SK-N-SH treated with all-trans-retinoic acid at 6 μM for 48 hours (cell line): Measurements from ENCODE around the gene MB21D2.
A peak's percentile ranks its signal among the peaks of the same experiment; 100 is the strongest.

ENCODE experiments used
- ATAC-seq: fragments of 200-7000 bp; cut with Tn5 transposase; 3 replicates; pipeline ENCODE4 v1.9.1; 2020; ENCODE audit warnings: mild to moderate bottlenecking, moderate library complexity
- ARNTL ChIP-seq: fragments of 450-650 bp; formaldehyde crosslinking; IDR thresholded peaks from 2 replicates; pipeline ENCODE4 v1.5.0; 2020; ENCODE audit warnings: low read depth, mild to moderate bottlenecking, moderate library complexity, borderline replicate concordance
- BACH2 ChIP-seq: fragments of 250-450 bp; sonication (Bioruptor Pico); IDR thresholded peaks from 2 replicates; pipeline ENCODE4 v1.9.0; 2021; ENCODE audit warnings: mild to moderate bottlenecking, borderline replicate concordance
- CREB5 ChIP-seq: fragments of 250-450 bp; sonication (Bioruptor Pico); IDR thresholded peaks from 2 replicates; pipeline ENCODE4 v1.5.1; 2020; ENCODE audit warnings: low read depth, mild to moderate bottlenecking, moderate library complexity
- CSDC2 ChIP-seq: fragments of 250-450 bp; sonication (Bioruptor Pico); IDR thresholded peaks from 2 replicates; pipeline ENCODE4 v1.5.0; 2020; ENCODE audit warnings: mild to moderate bottlenecking, moderate library complexity
- ESRRG ChIP-seq: fragments of 250-450 bp; sonication (Bioruptor Pico); IDR thresholded peaks from 2 replicates; pipeline ENCODE4 v1.6.1; 2021; ENCODE audit warnings: mild to moderate bottlenecking
- GLIS3 ChIP-seq: fragments of 250-450 bp; sonication (Bioruptor Pico); IDR thresholded peaks from 2 replicates; pipeline ENCODE4 v1.5.0; 2020; ENCODE audit warnings: mild to moderate bottlenecking, moderate library complexity
- ISL1 ChIP-seq: fragments of 250-450 bp; sonication (Bioruptor Pico); IDR thresholded peaks from 2 replicates; pipeline ENCODE4 v2.1.2; 2022; ENCODE audit warnings: mild to moderate bottlenecking, moderate library complexity
- OSR1 ChIP-seq: fragments of 250-450 bp; sonication (Bioruptor Pico); IDR thresholded peaks from 2 replicates; pipeline ENCODE4 v1.8.0; 2022; ENCODE audit warnings: moderate library complexity, mild to moderate bottlenecking, inconsistent platforms
- RARB ChIP-seq: fragments of 250-450 bp; sonication (Bioruptor Pico); IDR thresholded peaks from 2 replicates; pipeline ENCODE4 v1.8.0; 2021; ENCODE audit warnings: mild to moderate bottlenecking, moderate library complexity
- SNAI2 ChIP-seq: fragments of 250-450 bp; sonication (Bioruptor Pico); IDR thresholded peaks from 2 replicates; pipeline ENCODE4 v1.5.0; 2020; ENCODE audit warnings: mild to moderate bottlenecking, moderate library complexity
- TCF4 ChIP-seq: fragments of 250-450 bp; sonication (Bioruptor Pico); IDR thresholded peaks from 2 replicates; pipeline ENCODE4 v1.8.0; 2021; ENCODE audit warnings: mild to moderate bottlenecking, moderate library complexity, borderline replicate concordance
- ZC3H10 ChIP-seq: fragments of 250-450 bp; sonication (Bioruptor Pico); IDR thresholded peaks from 2 replicates; pipeline ENCODE4 v1.5.1; 2021; ENCODE audit warnings: mild to moderate bottlenecking, moderate library complexity
- ZFP3 ChIP-seq: fragments of 250-450 bp; sonication (Bioruptor Pico); IDR thresholded peaks from 2 replicates; pipeline ENCODE4 v1.5.0; 2020; ENCODE audit warnings: mild to moderate bottlenecking, moderate library complexity
- ZNF565 ChIP-seq: fragments of 450-650 bp; formaldehyde crosslinking; conservative IDR thresholded peaks from 2 replicates; pipeline ENCODE4 v1.5.0; 2020; ENCODE audit warnings: low read depth, mild to moderate bottlenecking, moderate library complexity
- ZNF70 ChIP-seq: fragments of 450-650 bp; formaldehyde crosslinking; IDR thresholded peaks from 2 replicates; pipeline ENCODE4 v1.5.0; 2020; ENCODE audit warnings: mild to moderate bottlenecking, moderate library complexity
- ZNF8 ChIP-seq: fragments of 450-650 bp; formaldehyde crosslinking; IDR thresholded peaks from 2 replicates; pipeline ENCODE4 v1.5.0; 2020; ENCODE audit warnings: mild to moderate bottlenecking, moderate library complexity
- TF ChIP-seq, protein P1 (sequence below): fragments of 250-450 bp; sonication (Bioruptor Pico); IDR thresholded peaks from 2 replicates; pipeline ENCODE4 v1.5.0; 2020; ENCODE audit warnings: mild to moderate bottlenecking, moderate library complexity
- TF ChIP-seq, protein P2 (sequence below): fragments of 250-450 bp; sonication (Bioruptor Pico); IDR thresholded peaks from 2 replicates; pipeline ENCODE4 v1.8.0; 2020; ENCODE audit warnings: mild to moderate bottlenecking, moderate library complexity, borderline replicate concordance
- TF ChIP-seq, protein P3 (sequence below): fragments of 250-450 bp; sonication (Bioruptor Pico); IDR thresholded peaks from 2 replicates; pipeline ENCODE4 v1.8.0; 2021; ENCODE audit warnings: low read depth, mild to moderate bottlenecking, moderate library complexity, borderline replicate concordance
- TF ChIP-seq, protein P4 (sequence below): fragments of 250-450 bp; sonication (Bioruptor Pico); IDR thresholded peaks from 2 replicates; pipeline ENCODE4 v1.5.1; 2021; ENCODE audit warnings: mild to moderate bottlenecking, moderate library complexity

Gene MB21D2

GRCh38 chr3:192819001-192819569 lies 98.6 kb downstream of the MB21D2 start (continued):
- TF ChIP-seq, protein P1, sequence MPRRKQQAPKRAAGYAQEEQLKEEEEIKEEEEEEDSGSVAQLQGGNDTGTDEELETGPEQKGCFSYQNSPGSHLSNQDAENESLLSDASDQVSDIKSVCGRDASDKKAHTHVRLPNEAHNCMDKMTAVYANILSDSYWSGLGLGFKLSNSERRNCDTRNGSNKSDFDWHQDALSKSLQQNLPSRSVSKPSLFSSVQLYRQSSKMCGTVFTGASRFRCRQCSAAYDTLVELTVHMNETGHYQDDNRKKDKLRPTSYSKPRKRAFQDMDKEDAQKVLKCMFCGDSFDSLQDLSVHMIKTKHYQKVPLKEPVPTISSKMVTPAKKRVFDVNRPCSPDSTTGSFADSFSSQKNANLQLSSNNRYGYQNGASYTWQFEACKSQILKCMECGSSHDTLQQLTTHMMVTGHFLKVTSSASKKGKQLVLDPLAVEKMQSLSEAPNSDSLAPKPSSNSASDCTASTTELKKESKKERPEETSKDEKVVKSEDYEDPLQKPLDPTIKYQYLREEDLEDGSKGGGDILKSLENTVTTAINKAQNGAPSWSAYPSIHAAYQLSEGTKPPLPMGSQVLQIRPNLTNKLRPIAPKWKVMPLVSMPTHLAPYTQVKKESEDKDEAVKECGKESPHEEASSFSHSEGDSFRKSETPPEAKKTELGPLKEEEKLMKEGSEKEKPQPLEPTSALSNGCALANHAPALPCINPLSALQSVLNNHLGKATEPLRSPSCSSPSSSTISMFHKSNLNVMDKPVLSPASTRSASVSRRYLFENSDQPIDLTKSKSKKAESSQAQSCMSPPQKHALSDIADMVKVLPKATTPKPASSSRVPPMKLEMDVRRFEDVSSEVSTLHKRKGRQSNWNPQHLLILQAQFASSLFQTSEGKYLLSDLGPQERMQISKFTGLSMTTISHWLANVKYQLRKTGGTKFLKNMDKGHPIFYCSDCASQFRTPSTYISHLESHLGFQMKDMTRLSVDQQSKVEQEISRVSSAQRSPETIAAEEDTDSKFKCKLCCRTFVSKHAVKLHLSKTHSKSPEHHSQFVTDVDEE (CRISPR knock-in tag): no peak

- TF ChIP-seq RARB (CRISPR knock-in tag) (no peak), ZNF565 (no peak), BACH2 (CRISPR knock-in tag) (no peak), ISL1 (no peak), ZFP3 (no peak), ZNF8 (CRISPR knock-in tag) (no peak), ZC3H10 (CRISPR knock-in tag) (no peak), ESRRG (CRISPR knock-in tag) (no peak), ZNF70 (CRISPR knock-in tag) (no peak), CSDC2 (no peak)
- TF ChIP-seq, protein P1 (CRISPR knock-in tag): no peak
- TF ChIP-seq, protein P2, sequence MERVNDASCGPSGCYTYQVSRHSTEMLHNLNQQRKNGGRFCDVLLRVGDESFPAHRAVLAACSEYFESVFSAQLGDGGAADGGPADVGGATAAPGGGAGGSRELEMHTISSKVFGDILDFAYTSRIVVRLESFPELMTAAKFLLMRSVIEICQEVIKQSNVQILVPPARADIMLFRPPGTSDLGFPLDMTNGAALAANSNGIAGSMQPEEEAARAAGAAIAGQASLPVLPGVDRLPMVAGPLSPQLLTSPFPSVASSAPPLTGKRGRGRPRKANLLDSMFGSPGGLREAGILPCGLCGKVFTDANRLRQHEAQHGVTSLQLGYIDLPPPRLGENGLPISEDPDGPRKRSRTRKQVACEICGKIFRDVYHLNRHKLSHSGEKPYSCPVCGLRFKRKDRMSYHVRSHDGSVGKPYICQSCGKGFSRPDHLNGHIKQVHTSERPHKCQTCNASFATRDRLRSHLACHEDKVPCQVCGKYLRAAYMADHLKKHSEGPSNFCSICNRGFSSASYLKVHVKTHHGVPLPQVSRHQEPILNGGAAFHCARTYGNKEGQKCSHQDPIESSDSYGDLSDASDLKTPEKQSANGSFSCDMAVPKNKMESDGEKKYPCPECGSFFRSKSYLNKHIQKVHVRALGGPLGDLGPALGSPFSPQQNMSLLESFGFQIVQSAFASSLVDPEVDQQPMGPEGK (CRISPR knock-in tag): no peak
- ATAC-seq: peak; percentile 38
These were observed 99.5 kb downstream of the MB21D2 start for GRCh38 chr3:192818126-192818525.

DNA sequence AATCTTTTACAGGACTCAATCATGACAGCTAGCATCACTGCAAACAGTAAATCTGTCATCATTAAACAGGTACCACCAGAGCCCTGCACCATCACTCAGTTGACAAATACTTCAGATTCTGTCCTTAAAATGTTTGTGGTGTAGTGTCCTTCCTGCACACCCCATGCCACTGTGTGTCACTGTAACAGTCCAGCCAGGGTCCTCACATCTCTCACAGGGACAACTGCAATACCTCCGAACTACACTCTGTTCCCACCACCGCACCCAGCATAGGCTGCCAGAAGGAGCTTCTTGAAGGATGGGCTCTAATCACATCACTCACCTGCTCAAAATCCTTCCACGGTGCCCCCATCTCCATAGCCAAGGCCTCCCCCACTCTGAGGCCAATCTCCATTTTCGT lies 100.2 kb downstream of the MB21D2 start:
- no peak for ATAC-seq
- TF ChIP-seq ARNTL (CRISPR knock-in tag) (no peak), ZNF8 (CRISPR knock-in tag) (no peak), CREB5 (no peak), ESRRG (CRISPR knock-in tag) (no peak), ZC3H10 (CRISPR knock-in tag) (no peak), TCF4 (no peak), ZNF70 (CRISPR knock-in tag) (no peak), ISL1 (no peak), GLIS3 (CRISPR knock-in tag) (no peak), SNAI2 (CRISPR knock-in tag) (no peak), OSR1 (CRISPR knock-in tag) (no peak), CSDC2 (no peak)
- TF ChIP-seq, protein P3, sequence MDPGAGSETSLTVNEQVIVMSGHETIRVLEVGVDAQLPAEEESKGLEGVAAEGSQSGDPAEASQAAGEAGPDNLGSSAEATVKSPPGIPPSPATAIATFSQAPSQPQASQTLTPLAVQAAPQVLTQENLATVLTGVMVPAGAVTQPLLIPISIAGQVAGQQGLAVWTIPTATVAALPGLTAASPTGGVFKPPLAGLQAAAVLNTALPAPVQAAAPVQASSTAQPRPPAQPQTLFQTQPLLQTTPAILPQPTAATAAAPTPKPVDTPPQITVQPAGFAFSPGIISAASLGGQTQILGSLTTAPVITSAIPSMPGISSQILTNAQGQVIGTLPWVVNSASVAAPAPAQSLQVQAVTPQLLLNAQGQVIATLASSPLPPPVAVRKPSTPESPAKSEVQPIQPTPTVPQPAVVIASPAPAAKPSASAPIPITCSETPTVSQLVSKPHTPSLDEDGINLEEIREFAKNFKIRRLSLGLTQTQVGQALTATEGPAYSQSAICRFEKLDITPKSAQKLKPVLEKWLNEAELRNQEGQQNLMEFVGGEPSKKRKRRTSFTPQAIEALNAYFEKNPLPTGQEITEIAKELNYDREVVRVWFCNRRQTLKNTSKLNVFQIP (CRISPR knock-in tag): no peak
- TF ChIP-seq, protein P2 (CRISPR knock-in tag): no peak
- TF ChIP-seq, protein P4, sequence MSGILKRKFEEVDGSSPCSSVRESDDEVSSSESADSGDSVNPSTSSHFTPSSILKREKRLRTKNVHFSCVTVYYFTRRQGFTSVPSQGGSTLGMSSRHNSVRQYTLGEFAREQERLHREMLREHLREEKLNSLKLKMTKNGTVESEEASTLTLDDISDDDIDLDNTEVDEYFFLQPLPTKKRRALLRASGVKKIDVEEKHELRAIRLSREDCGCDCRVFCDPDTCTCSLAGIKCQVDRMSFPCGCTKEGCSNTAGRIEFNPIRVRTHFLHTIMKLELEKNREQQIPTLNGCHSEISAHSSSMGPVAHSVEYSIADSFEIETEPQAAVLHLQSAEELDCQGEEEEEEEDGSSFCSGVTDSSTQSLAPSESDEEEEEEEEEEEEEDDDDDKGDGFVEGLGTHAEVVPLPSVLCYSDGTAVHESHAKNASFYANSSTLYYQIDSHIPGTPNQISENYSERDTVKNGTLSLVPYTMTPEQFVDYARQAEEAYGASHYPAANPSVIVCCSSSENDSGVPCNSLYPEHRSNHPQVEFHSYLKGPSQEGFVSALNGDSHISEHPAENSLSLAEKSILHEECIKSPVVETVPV (CRISPR knock-in tag): no peak
- TF ChIP-seq, protein P1 (CRISPR knock-in tag): no peak
